ENCODE data around the gene PEX13. TPM values are rescaled to one million over a fixed set of nuclear protein-coding genes. Genes with fewer than 3 reads are reported as not detected.

The PEX13 gene
- total RNA-seq, 1 donor from 2014 or later = 22.6 TPM

- Mint-ChIP-seq H3K4me1 (ENCODE audit: low read depth) (no peaks in the 10 kb centered on the region), H3K9me3 (ENCODE audit: low read depth) (no peaks in the 10 kb centered on the region), H3K27me3 (ENCODE audit: low read depth) (no peaks in the 10 kb centered on the region), H3K36me3 (ENCODE audit: low read depth) (peaks cover 6% of the 10 kb centered on the region), H3K27ac (ENCODE audit: unreplicated experiment) (no peak overlapping the region), H3K4me3 (ENCODE audit: unreplicated experiment) (no peak overlapping the region)
- DNase-seq (ENCODE audit: low spot score) = no peak
- TF ChIP-seq CTCF (IDR thresholded peaks at IDR 0.05) = no peak
These were observed 78.9 kb downstream of the PEX13 start for GRCh38 chr2:61096438-61096837.

- Mint-ChIP-seq H3K9me3 (ENCODE audit: low read depth) (no peaks in the 10 kb centered on the region), H3K4me3 (ENCODE audit: unreplicated experiment) (no peak overlapping the region), H3K27me3 (ENCODE audit: low read depth) (no peaks in the 10 kb centered on the region), H3K36me3 (ENCODE audit: low read depth) (peaks cover 11% of the 10 kb centered on the region), H3K27ac (ENCODE audit: unreplicated experiment) (no peak overlapping the region), H3K4me1 (ENCODE audit: low read depth) (no peaks in the 10 kb centered on the region)
- TF ChIP-seq CTCF (IDR thresholded peaks at IDR 0.05) = no peak
- no peak for DNase-seq (ENCODE audit: low spot score)
These were observed 83.3 kb downstream of the PEX13 start for GRCh38 chr2:61100801-61101200.

Other genes with a start within 250 kb of the PEX13 start
- gene REL, start 136.1 kb upstream of the PEX13 start, total RNA-seq = 4.9 to 6.8 TPM (median 5.4 TPM) in 3 replicates
- 5.1 to 7.9 TPM (median 5.7 TPM) in 3 replicates for gene PUS10, start 535 bp downstream of the PEX13 start, total RNA-seq
- gene SANBR, start 48.2 kb downstream of the PEX13 start, total RNA-seq = 11.8 to 16.9 TPM (median 12.1 TPM) in 3 replicates
- gene C2orf74, start 144.5 kb downstream of the PEX13 start, total RNA-seq = 5.6 to 10.4 TPM (median 9.7 TPM) in 3 replicates